Sigmoid colon (tissue), 7 donors: ENCODE results near the gene EIPR1. TPM values are rescaled to one million over a fixed set of nuclear protein-coding genes. Genes with fewer than 3 reads are reported as not detected.
A peak's percentile ranks its signal among the peaks of the same experiment; 100 is the strongest.

Source experiments
- DNase-seq: peaks from one replicate; pipeline ENCODE4 v3.0.0-alpha.2; 2019
- H3K27ac ChIP-seq, 4 donors: fragments of 200-600 bp; sonication (generic); one replicate each; pipeline ENCODE4 v1.5.1; 2016 to 2019; ENCODE audit warnings: mild to moderate bottlenecking in 1 of 4
- H3K27me3 ChIP-seq, 3 donors: fragments of 200-600 bp; sonication (generic); one replicate each; pipeline ENCODE4 v1.5.1; 2019; ENCODE audit warnings: mild to moderate bottlenecking in 1 of 3
- H3K36me3 ChIP-seq, 4 donors: fragments of 200-600 bp; sonication (generic); one replicate each; pipeline ENCODE4 v1.5.1; 2016 to 2019
- H3K4me1 ChIP-seq, 4 donors: fragments of 200-600 bp; sonication (generic); one replicate each; pipeline ENCODE4 v1.5.1; 2017 to 2019
- H3K4me3 ChIP-seq, 4 donors: fragments of 200-600 bp; sonication (generic); one replicate each; pipeline ENCODE4 v1.5.1; 2017 to 2019; ENCODE audit warnings: mild to moderate bottlenecking in 2 of 4, moderate library complexity in 1 of 4
- H3K9me3 ChIP-seq, 4 donors: fragments of 200-600 bp in 3 of 4; sonication (generic) in 3 of 4; one replicate each; pipeline versions ENCODE4 v1.5.1 to v1.6.1; 2013 to 2019
- CTCF ChIP-seq, 4 experiments: fragments of 450-650 bp in 3 of 4; fragments of 200-600 bp in 1 of 4; IDR thresholded peaks; one replicate each; pipeline ENCODE4 v1.5.1; 2016 to 2019; ENCODE audit warnings: antibody characterized with exemption in 4 of 4, mild to moderate bottlenecking in 3 of 4, moderate library complexity in 2 of 4
- EP300 ChIP-seq, 4 donors: sonication (generic); formaldehyde crosslinking; IDR thresholded peaks; one replicate each; pipeline ENCODE4 v1.6.1; 2017; ENCODE audit warnings: antibody characterized with exemption in 4 of 4
- POLR2A ChIP-seq, 2 donors: fragments of 450-650 bp; IDR thresholded peaks; one replicate each; pipeline ENCODE4 v1.6.1; 2016; ENCODE audit warnings: antibody characterized with exemption in 2 of 2, mild to moderate bottlenecking in 2 of 2, moderate library complexity in 2 of 2
- POLR2AphosphoS5 ChIP-seq, 4 donors: sonication (generic); formaldehyde crosslinking; IDR thresholded peaks; one replicate each; pipeline ENCODE4 v1.6.1; 2017; ENCODE audit warnings: antibody characterized with exemption in 4 of 4
- WGBS, 2 donors: extraction: QIAGEN DNeasy Blood & Tissue Kit; methylation state at CpG; one replicate each; pipeline ENCODE4 v1.1.7; 2013; 5-methylcytosine and 5-hydroxymethylcytosine counted together
- intact Hi-C: fragments of 100-400 bp; cut with DNase I; formaldehyde crosslinking; loops from one replicate; pipeline ENCODE4 v1.15.1; 2023
- polyA plus RNA-seq, 3 donors: library from polyadenylated mRNA; stranded (reverse); fragments of 200-250 nt; gene quantifications; one replicate each; pipeline ENCODE4 v1.2.3, GENCODE V29; 2013
- total RNA-seq, 4 donors: library from RNA; depleted of rRNA; stranded (reverse); fragments of >200 nt; gene quantifications; one replicate each; pipeline ENCODE4 v1.1.0, GENCODE V29; 2016
- donor health status: healthy with polysubstance abuse.
- donor health status: Bipolar disorder and iron deficiency.
- donor health status: healthy.

Gene EIPR1
- total and polyA plus RNA-seq, 7 donors = 12.2 to 27.0 (median 20.0) TPM

- 84 to 96% methylated on average over 12 of the region's 13 CpGs for WGBS, 2 donors
- no peaks in the 10 kb centered on the region for H3K9me3 ChIP-seq
- H3K27me3 ChIP-seq = no peaks in the 10 kb centered on the region
- H3K27ac ChIP-seq = peak overlapping the region in 1 of 4 donors; percentile 11
- peaks cover 0 to 6% (median 0%) of the 10 kb centered on the region in 4 donors for H3K4me1 ChIP-seq
- DNase-seq = no peak
- intact Hi-C loops = no loop called here
- H3K4me3 ChIP-seq = no peak overlapping the region
- TF ChIP-seq EP300 (IDR thresholded peaks at IDR 0.05) (no peak), CTCF (IDR thresholded peaks at IDR 0.05) (no peak), POLR2AphosphoS5 (IDR thresholded peaks at IDR 0.05) (no peak), POLR2A (IDR thresholded peaks at IDR 0.05) (no peak)
- peaks cover 0 to 51% (median 26%) of the 10 kb centered on the region in 4 donors for H3K36me3 ChIP-seq
These were observed 42.6 kb upstream of the EIPR1 start for GRCh38 chr2:3420076-3420768.

GRCh38 chr2:3418766-3419404 is 41.3 kb upstream of the EIPR1 start:
- H3K4me3 ChIP-seq = no peak overlapping the region
- H3K36me3 ChIP-seq = peaks cover 0 to 53% (median 21%) of the 10 kb centered on the region in 4 donors
- 92 to 93% methylated on average over 11 of the region's 11 CpGs for WGBS, 2 donors
- no peak overlapping the region for H3K27ac ChIP-seq
- peaks cover 0 to 6% (median 0%) of the 10 kb centered on the region in 4 donors for H3K4me1 ChIP-seq
- H3K9me3 ChIP-seq = no peaks in the 10 kb centered on the region
- no peak for TF ChIP-seq POLR2AphosphoS5 (IDR thresholded peaks at IDR 0.05)
- no peak for TF ChIP-seq POLR2A (IDR thresholded peaks at IDR 0.05)
- no peak for TF ChIP-seq EP300 (IDR thresholded peaks at IDR 0.05)
- TF ChIP-seq CTCF (IDR thresholded peaks at IDR 0.05) = no peak
- no peak for DNase-seq
- no peaks in the 10 kb centered on the region for H3K27me3 ChIP-seq
- intact Hi-C loops = no loop called here

- Histone ChIP-seq H3K27me3 (no peaks in the 10 kb centered on the region), H3K4me3 (no peak overlapping the region), H3K27ac (no peak overlapping the region), H3K36me3 (peaks cover 0 to 28% (median 8%) of the 10 kb centered on the region in 4 donors), H3K4me1 (no peaks in the 10 kb centered on the region), H3K9me3 (no peaks in the 10 kb centered on the region)
- intact Hi-C loops = no loop called here
- 96% methylated on average over 25 of the region's 25 CpGs for WGBS, 2 donors
- no peak for DNase-seq
- TF ChIP-seq EP300 (IDR thresholded peaks at IDR 0.05) (no peak), CTCF (IDR thresholded peaks at IDR 0.05) (no peak), POLR2A (IDR thresholded peaks at IDR 0.05) (no peak), POLR2AphosphoS5 (IDR thresholded peaks at IDR 0.05) (no peak)
These were observed 36.7 kb upstream of the EIPR1 start for GRCh38 chr2:3414133-3414860.

GRCh38 chr2:3413697-3414096 is 36.1 kb upstream of the EIPR1 start:
- Histone ChIP-seq H3K9me3 (no peaks in the 10 kb centered on the region), H3K27ac (no peak overlapping the region), H3K36me3 (peaks cover 0 to 28% (median 8%) of the 10 kb centered on the region in 4 donors), H3K4me1 (no peaks in the 10 kb centered on the region), H3K27me3 (no peaks in the 10 kb centered on the region), H3K4me3 (no peak overlapping the region)
- no peak for DNase-seq
- no peak for TF ChIP-seq CTCF (IDR thresholded peaks at IDR 0.05)
- TF ChIP-seq EP300 (IDR thresholded peaks at IDR 0.05) = no peak
- no peak for TF ChIP-seq POLR2AphosphoS5 (IDR thresholded peaks at IDR 0.05)
- no peak for TF ChIP-seq POLR2A (IDR thresholded peaks at IDR 0.05)
- 71 to 92% methylated on average over 4 of the region's 4 CpGs for WGBS, 2 donors
- intact Hi-C loops = no loop called here
